ENCODE data around the gene NHSL1.

NHSL1 gene

DNA sequence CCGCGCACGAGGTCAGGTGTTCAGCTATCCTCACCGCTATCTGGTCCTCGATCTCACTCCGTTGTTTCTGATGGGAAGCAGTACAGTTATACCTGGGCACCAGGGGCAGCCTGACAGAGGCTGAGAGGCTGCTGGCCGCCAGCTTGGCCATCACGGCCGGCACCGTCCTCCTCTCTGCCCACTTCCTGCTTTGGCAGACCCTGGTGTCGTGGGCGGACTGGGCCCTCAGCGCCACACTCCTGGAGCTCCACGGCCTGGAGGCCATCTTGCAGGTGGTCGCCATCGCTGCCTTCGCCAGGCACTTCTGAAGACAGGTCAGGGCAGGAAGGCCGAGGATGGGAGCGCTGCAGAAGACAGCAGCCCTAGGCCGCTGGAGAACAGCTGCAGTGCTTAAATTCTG lies 35.2 kb downstream of the NHSL1 start:
- Histone ChIP-seq H3K9ac (ENCODE audit: low read length) (no peak overlapping the region), H3K27me3 (ENCODE audit: control insufficient read depth, insufficient read depth, low read length) (no peaks in the 10 kb centered on the region)

DNA sequence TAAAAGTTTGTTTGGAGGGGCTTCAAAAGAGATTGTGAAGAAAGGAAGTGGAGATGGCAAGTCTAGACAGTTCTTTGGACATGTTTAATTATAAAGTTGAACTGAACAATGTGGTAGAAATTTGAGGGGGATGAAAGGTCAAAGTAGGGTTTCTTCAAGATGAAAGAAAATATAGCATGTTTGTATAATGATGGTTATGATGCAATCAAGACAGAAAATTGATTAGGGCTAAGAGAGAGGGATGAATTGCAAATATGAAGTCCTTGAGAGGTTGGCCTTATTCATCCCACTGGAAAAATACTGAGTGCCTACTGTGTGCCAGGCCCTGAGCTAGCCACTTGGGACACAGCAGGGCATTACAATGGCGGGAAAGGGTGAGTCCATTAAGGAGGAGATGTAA lies 37.6 kb downstream of the NHSL1 start:
- Histone ChIP-seq H3K36me3 (ENCODE audit: control insufficient read depth, insufficient read depth, low read length) (peaks cover 2% of the 10 kb centered on the region), H3K27me3 (ENCODE audit: control insufficient read depth, insufficient read depth, low read length) (no peaks in the 10 kb centered on the region), H3K27ac (ENCODE audit: low read depth, low read length) (no peak overlapping the region)

More for the DNA sequence above, 35.2 kb downstream of the NHSL1 start:
- peaks cover 2% of the 10 kb centered on the region for H3K36me3 ChIP-seq (ENCODE audit: control insufficient read depth, insufficient read depth, low read length)
- H3K4me1 ChIP-seq (ENCODE audit: control insufficient read depth, insufficient read depth, low read length), result no peaks in the 10 kb centered on the region
- H3K4me3 ChIP-seq (ENCODE audit: low read length), result no peak overlapping the region
- H3K27ac ChIP-seq (ENCODE audit: low read depth, low read length), result no peak overlapping the region

DNA sequence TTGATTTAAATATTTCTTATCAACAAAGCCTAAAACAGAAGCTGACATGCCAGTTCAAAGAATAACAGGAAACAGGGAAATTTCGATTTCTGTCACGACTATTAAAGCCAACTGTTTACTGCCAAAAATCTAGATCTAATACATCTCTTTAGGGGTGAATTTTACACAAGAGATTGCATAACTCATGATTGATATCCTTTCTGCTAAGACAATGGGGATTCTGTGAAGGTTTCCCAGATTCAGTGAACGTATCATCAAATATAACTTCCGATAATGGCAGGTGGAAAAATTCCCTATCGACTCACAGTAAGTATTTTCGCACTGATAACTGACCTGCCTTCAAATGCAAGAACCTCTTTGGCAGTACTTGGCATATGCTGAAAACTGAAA lies 42.9 kb downstream of the NHSL1 start:
- no peaks in the 10 kb centered on the region for H3K27me3 ChIP-seq (ENCODE audit: control insufficient read depth, insufficient read depth, low read length)
- H3K9ac ChIP-seq (ENCODE audit: low read length), result no peak overlapping the region
- no peak overlapping the region for H3K4me3 ChIP-seq (ENCODE audit: low read length)
- H3K27ac ChIP-seq (ENCODE audit: low read depth, low read length), result no peak overlapping the region
- H3K36me3 ChIP-seq (ENCODE audit: control insufficient read depth, insufficient read depth, low read length), result no peaks in the 10 kb centered on the region
- no peaks in the 10 kb centered on the region for H3K4me1 ChIP-seq (ENCODE audit: control insufficient read depth, insufficient read depth, low read length)

More for the DNA sequence above, 37.6 kb downstream of the NHSL1 start:
- Histone ChIP-seq H3K4me1 (ENCODE audit: control insufficient read depth, insufficient read depth, low read length) (no peaks in the 10 kb centered on the region), H3K4me3 (ENCODE audit: low read length) (no peak overlapping the region), H3K9ac (ENCODE audit: low read length) (no peak overlapping the region)

DNA sequence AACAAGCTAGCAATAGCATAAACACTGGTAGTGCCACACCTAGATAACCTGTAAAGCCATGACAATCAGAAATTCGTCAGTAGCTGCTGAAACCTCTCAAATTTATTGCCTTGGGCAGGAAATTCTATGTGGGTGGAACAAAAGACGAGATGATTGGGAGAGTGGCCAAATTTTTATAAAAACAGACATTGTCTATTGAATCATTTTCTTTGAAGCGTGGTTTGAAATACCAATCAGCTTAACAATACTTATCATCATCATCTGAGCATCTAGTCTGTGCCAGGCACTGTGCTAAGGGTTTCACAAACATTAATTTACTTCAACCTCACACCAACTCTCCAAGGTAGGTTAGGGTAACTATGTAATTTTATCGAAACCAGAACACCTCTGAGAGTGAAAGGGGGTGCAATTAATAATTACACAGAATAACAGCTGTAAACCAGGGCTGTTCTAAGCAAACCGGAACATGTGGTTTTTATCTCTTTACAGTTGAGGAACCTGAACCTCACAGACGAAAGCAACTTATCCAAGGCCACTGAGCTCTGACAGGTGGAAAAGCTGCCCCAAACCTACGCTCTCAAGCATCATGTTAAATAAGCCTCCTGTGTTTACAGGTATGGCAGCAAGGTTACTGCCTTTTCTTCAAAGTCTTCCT lies 43.4 kb downstream of the NHSL1 start:
- Histone ChIP-seq H3K4me3 (ENCODE audit: low read length) (no peak overlapping the region), H3K4me1 (ENCODE audit: control insufficient read depth, insufficient read depth, low read length) (no peaks in the 10 kb centered on the region), H3K27me3 (ENCODE audit: control insufficient read depth, insufficient read depth, low read length) (no peaks in the 10 kb centered on the region), H3K9ac (ENCODE audit: low read length) (no peak overlapping the region), H3K27ac (ENCODE audit: low read depth, low read length) (no peak overlapping the region), H3K36me3 (ENCODE audit: control insufficient read depth, insufficient read depth, low read length) (no peaks in the 10 kb centered on the region)

DNA sequence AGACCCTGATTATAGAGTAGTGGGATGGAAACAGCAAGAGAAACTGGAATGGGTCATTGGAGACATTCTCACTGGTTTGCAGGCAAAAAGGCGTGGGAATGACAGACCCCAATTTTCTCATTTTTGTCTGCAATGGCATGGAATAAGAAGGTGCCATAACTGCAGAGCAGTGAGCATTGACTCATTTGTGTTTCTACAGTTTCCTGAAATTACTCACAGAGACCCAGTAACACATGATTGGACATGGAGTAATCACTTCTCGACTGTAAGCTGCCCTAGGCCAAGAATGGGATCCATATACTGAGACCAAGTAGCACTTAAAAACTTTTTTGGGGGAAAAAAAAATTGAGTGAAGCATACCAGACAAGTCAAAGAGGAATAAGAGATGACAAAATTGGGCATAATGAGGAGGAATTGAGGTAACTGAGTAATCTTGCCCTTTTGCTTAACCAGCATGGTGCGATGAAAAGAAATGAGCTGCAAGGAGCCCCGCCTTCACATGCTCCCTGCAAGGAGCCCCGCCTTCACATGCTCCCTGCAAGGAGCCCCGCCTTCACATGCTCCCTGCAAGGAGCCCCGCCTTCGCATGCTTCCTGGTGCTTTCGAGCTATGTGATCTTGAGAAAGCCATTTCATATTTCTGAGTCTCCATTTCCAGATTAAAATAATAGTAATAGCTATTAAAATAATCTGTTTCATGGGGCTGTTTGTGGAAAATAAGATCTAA lies 44.1 kb downstream of the NHSL1 start:
- no peak overlapping the region for H3K4me3 ChIP-seq (ENCODE audit: low read length)

DNA sequence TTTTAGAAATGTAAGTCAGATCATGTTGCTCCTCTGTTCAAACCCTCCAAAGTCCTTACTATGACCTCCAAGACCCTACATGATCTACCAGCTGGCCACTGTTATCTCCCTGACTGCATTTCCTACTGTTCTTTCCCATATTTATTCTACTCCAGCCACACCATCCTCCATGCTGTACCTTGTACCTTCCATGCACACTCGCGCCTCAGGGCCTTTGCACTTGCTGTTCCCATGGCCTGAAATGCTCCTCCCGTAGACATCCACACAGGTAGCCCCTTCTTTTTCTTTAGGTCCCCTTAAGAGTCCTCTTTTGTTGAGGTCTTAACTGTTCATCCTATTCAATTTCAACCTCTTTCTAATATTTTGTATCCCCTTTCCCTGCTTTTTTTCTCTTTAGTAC lies 48.3 kb downstream of the NHSL1 start:
- H3K4me3 ChIP-seq (ENCODE audit: low read length), result no peak overlapping the region
- H3K27me3 ChIP-seq (ENCODE audit: control insufficient read depth, insufficient read depth, low read length), result no peaks in the 10 kb centered on the region
- H3K36me3 ChIP-seq (ENCODE audit: control insufficient read depth, insufficient read depth, low read length), result no peaks in the 10 kb centered on the region
- no peak overlapping the region for H3K27ac ChIP-seq (ENCODE audit: low read depth, low read length)
- H3K4me1 ChIP-seq (ENCODE audit: control insufficient read depth, insufficient read depth, low read length), result no peaks in the 10 kb centered on the region
- H3K9ac ChIP-seq (ENCODE audit: low read length), result no peak overlapping the region

More for the DNA sequence above, 44.1 kb downstream of the NHSL1 start:
- no peak overlapping the region for H3K27ac ChIP-seq (ENCODE audit: low read depth, low read length)
- no peaks in the 10 kb centered on the region for H3K4me1 ChIP-seq (ENCODE audit: control insufficient read depth, insufficient read depth, low read length)
- no peak overlapping the region for H3K9ac ChIP-seq (ENCODE audit: low read length)
- no peaks in the 10 kb centered on the region for H3K27me3 ChIP-seq (ENCODE audit: control insufficient read depth, insufficient read depth, low read length)
- no peaks in the 10 kb centered on the region for H3K36me3 ChIP-seq (ENCODE audit: control insufficient read depth, insufficient read depth, low read length)

DNA sequence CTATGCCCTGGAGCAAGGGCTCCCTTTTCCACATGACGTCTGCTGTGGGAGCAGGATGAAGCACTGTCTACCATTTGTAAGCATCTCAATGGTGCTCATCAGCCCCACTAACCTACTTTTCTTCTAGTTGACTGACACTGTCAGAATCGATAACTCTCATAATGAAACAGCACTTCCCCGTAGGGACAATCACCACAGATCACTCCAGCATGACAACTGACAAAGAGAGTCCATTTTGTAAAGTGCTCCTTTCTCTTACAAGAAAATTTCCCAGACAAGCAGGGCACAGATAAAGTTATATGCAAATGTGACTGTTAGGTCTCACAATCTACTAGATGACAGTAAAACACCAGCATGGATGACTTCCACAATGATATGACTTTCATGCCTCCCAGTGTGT lies 48.8 kb downstream of the NHSL1 start:
- no peaks in the 10 kb centered on the region for H3K4me1 ChIP-seq (ENCODE audit: control insufficient read depth, insufficient read depth, low read length)
- no peaks in the 10 kb centered on the region for H3K36me3 ChIP-seq (ENCODE audit: control insufficient read depth, insufficient read depth, low read length)
- no peak overlapping the region for H3K4me3 ChIP-seq (ENCODE audit: low read length)
- H3K27ac ChIP-seq (ENCODE audit: low read depth, low read length), result no peak overlapping the region
- no peaks in the 10 kb centered on the region for H3K27me3 ChIP-seq (ENCODE audit: control insufficient read depth, insufficient read depth, low read length)
- H3K9ac ChIP-seq (ENCODE audit: low read length), result no peak overlapping the region

DNA sequence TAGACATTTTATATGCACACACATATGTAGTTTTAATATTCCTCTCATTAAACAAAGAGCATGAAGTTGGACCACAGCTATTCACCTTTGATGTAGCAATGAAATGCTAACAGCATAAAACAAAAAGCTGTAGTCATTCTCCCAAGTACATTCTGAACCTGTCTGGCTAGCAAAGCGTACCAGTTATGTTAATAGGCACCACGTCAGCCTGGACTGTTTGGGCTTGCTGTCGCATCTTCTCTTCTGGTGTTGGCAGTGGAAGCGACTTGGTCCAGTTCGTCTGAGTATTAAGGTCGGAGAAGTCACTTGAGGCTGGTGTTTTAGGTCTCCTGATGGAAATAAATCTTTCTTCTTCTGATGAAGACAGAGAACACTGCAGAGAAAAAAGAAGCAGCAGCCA lies 52.5 kb downstream of the NHSL1 start:
- Histone ChIP-seq H3K4me1 (ENCODE audit: control insufficient read depth, insufficient read depth, low read length) (no peaks in the 10 kb centered on the region), H3K36me3 (ENCODE audit: control insufficient read depth, insufficient read depth, low read length) (no peaks in the 10 kb centered on the region), H3K27me3 (ENCODE audit: control insufficient read depth, insufficient read depth, low read length) (no peaks in the 10 kb centered on the region), H3K9ac (ENCODE audit: low read length) (no peak overlapping the region), H3K27ac (ENCODE audit: low read depth, low read length) (no peak overlapping the region), H3K4me3 (ENCODE audit: low read length) (no peak overlapping the region)

DNA sequence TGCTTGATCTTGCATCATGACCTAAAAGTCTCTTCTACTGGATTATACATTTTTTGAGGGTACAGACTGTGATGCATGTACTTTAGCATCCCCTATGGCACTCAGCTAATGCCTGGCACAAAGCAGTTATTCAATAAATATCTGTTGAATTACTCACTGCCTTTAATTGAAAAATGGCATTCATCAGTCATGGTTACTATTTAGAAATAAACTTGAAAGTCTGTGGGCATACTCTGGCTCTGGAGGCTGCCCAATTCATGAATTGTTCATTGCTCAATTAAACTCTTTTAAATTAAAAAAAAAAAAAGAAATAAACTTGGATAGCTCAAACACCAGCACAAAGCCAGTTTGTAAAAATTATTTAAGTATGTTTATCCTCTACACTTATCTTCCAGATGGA lies 55.3 kb downstream of the NHSL1 start:
- Histone ChIP-seq H3K36me3 (ENCODE audit: control insufficient read depth, insufficient read depth, low read length) (no peaks in the 10 kb centered on the region), H3K27ac (ENCODE audit: low read depth, low read length) (no peak overlapping the region), H3K4me3 (ENCODE audit: low read length) (no peak overlapping the region), H3K9ac (ENCODE audit: low read length) (no peak overlapping the region), H3K4me1 (ENCODE audit: control insufficient read depth, insufficient read depth, low read length) (no peaks in the 10 kb centered on the region), H3K27me3 (ENCODE audit: control insufficient read depth, insufficient read depth, low read length) (no peaks in the 10 kb centered on the region)

DNA sequence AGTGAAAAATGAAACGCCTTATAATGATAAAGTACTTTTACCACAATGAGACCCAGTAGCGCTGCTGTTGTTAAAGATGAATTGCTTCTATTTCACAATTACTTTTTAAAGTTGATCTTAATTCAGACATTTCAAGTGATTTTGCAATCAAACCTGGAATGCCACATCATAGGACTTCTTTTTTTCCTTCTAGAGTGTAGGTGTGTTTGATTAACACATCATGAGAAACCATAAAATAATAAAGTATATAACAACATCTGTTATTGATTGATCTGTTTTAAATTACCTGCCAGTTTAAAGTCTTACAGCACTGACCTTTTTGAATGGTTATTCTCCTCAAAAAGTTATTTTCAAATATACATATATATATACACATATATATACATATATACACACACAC lies 56.6 kb downstream of the NHSL1 start:
- H3K9ac ChIP-seq (ENCODE audit: low read length), result no peak overlapping the region
- no peak overlapping the region for H3K4me3 ChIP-seq (ENCODE audit: low read length)
- H3K36me3 ChIP-seq (ENCODE audit: control insufficient read depth, insufficient read depth, low read length), result no peaks in the 10 kb centered on the region
- H3K4me1 ChIP-seq (ENCODE audit: control insufficient read depth, insufficient read depth, low read length), result no peaks in the 10 kb centered on the region
- no peak overlapping the region for H3K27ac ChIP-seq (ENCODE audit: low read depth, low read length)
- no peaks in the 10 kb centered on the region for H3K27me3 ChIP-seq (ENCODE audit: control insufficient read depth, insufficient read depth, low read length)

DNA sequence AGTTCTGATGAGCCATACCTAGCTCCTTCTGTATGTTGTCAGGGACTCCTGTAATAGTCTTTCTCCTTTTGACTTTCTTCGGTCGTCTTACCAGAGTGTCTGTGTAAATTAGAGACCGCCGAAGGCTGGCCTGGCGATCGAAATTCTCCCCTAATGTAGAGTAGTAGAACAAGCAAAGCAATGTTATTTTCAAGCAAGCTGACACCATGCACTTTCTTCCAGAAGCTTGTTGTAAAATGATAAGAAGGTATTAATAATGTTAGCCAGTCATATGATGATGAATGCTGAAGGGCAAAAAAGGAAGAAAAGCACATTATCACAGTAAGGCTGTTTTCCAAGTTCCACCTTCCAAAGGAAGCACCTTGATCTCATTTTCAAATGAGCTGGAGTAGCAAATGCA lies 57.3 kb downstream of the NHSL1 start:
- H3K4me1 ChIP-seq (ENCODE audit: control insufficient read depth, insufficient read depth, low read length), result no peaks in the 10 kb centered on the region
- no peak overlapping the region for H3K27ac ChIP-seq (ENCODE audit: low read depth, low read length)
- no peak overlapping the region for H3K4me3 ChIP-seq (ENCODE audit: low read length)
- H3K36me3 ChIP-seq (ENCODE audit: control insufficient read depth, insufficient read depth, low read length), result no peaks in the 10 kb centered on the region
- no peak overlapping the region for H3K9ac ChIP-seq (ENCODE audit: low read length)
- H3K27me3 ChIP-seq (ENCODE audit: control insufficient read depth, insufficient read depth, low read length), result no peaks in the 10 kb centered on the region

DNA sequence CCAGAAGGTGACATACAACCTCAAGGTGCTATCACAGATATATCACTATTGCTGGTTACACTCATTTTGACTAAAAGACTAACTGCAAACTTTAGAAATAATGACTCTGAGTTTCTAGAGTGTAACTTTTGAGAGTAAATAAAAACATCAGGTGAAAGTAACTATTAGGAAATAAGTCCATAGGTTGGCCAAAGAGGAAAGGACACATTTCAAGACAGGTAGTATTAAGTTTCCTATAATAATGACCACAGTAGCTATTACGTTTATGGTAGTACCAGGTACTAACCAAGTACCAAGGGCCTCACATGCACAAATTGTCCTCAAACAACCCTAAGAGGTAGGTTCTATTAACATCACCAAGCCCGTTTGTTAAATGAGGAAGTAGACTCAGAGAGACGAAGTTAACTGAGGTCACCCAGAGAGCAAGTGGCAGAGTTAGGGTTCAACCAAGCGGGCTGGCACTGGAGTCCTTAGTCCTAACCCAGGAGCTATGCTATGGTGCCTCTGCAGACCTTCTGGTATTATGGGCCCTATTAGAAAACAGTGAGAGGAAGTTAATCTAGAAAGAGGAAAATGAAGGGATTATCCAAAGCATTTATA lies 58.4 kb downstream of the NHSL1 start:
- no peaks in the 10 kb centered on the region for H3K4me1 ChIP-seq (ENCODE audit: control insufficient read depth, insufficient read depth, low read length)

DNA sequence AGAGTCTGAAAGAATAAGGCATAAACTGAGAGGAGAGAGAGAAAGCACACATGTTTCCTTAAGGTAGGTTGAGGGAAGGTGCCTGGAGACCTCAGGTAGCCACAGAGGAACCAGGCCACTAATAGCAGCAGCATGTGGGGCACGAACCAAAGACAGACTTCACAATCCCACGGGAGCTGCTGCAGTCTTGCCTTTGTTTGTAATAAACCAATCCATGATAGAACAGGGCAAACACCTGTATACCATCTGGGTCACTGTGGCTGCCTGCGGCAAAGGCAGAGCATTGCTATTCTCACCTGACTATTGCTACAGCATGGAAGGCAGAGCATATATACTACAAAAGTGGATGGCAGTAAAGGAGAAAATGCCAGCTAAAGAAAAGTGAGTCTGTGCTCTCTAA lies 59.0 kb downstream of the NHSL1 start:
- Histone ChIP-seq H3K27ac (ENCODE audit: low read depth, low read length) (no peak overlapping the region), H3K4me3 (ENCODE audit: low read length) (no peak overlapping the region), H3K4me1 (ENCODE audit: control insufficient read depth, insufficient read depth, low read length) (no peaks in the 10 kb centered on the region), H3K27me3 (ENCODE audit: control insufficient read depth, insufficient read depth, low read length) (no peaks in the 10 kb centered on the region), H3K36me3 (ENCODE audit: control insufficient read depth, insufficient read depth, low read length) (no peaks in the 10 kb centered on the region), H3K9ac (ENCODE audit: low read length) (no peak overlapping the region)

More for the DNA sequence above, 58.4 kb downstream of the NHSL1 start:
- H3K9ac ChIP-seq (ENCODE audit: low read length), result no peak overlapping the region
- no peaks in the 10 kb centered on the region for H3K36me3 ChIP-seq (ENCODE audit: control insufficient read depth, insufficient read depth, low read length)
- H3K27ac ChIP-seq (ENCODE audit: low read depth, low read length), result no peak overlapping the region
- H3K4me3 ChIP-seq (ENCODE audit: low read length), result no peak overlapping the region
- no peaks in the 10 kb centered on the region for H3K27me3 ChIP-seq (ENCODE audit: control insufficient read depth, insufficient read depth, low read length)
